Measurements from ENCODE around the gene GPR108. TPM values are rescaled to one million over a fixed set of nuclear protein-coding genes. Genes with fewer than 3 reads are reported as not detected.
A peak's percentile ranks its signal among the peaks of the same experiment; 100 is the strongest.
"Not testable (repeated sequence)": the region's sequence is repeated elsewhere in the genome, so short reads cannot be mapped to it uniquely, and the experiment has no call there.

GPR108 gene
- total RNA-seq, 5 donors from 2014 or later (not counting 1 experiment from before 2014, with no cell fraction given): 51.8 to 83.3 (median 58.4) TPM

DNA sequence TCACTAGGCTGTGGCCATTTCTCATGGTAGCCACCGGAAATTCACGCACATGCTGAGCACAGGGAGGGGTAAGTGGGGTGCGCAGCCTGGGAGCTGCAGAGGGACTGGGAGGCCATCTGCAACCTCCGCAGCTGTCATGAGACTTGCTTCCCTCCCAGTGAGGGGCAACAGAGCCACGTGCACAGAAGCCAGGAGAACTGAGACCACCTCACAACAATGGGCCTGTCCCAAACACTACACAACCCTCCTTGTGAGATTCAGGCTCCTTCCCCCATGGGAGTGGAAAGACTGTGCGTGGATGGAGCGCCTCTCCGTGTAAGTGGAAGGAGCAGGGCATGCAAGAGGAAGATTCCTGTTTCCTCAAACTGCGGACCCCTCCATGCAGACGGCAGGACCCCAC is 25.8 kb downstream of the GPR108 start:
- Histone ChIP-seq H3K27me3 (replicated peaks in 1 of 2; ENCODE audit: control insufficient read depth in 2 of 2, extremely low read depth in 1 of 2, insufficient read depth in 2 of 2, low read length in 1 of 2) (peaks cover 0 to 56% of the 10 kb centered on the region in 2 experiments), H3K36me3 (ENCODE audit: control insufficient read depth in 2 of 2, extremely low read depth in 1 of 2, insufficient read depth in 1 of 2, low read length in 1 of 2) (no peaks in the 10 kb centered on the region), H3K4me1 (ENCODE audit: control insufficient read depth in 1 of 2, extremely low read depth in 1 of 2, insufficient read depth in 2 of 2, low read length in 2 of 2) (peaks cover 0 to 7% of the 10 kb centered on the region in 2 experiments), H3K4me3 (ENCODE audit: control insufficient read depth in 1 of 2, extremely low read depth in 1 of 2, low read length in 1 of 2) (no peak overlapping the region), H3K9me3 (no peaks in the 10 kb centered on the region), H3K27ac (ENCODE audit: low read length) (no peak overlapping the region)
- ChIA-PET POLR2A (no interaction called here), CTCF (no interaction called here)
- WGBS (ENCODE audit: insufficient coverage): 80% methylated on average over 2 of the region's 10 CpGs
- H3K9me3 Mint-ChIP-seq: no peaks in the 10 kb centered on the region
- H3K4me1 Mint-ChIP-seq: peaks cover 10 to 20% (median 12%) of the 10 kb centered on the region in 3 donors
- ATAC-seq (replicated peaks in 1 of 4) (no peak), DNase-seq (no peak)
- no peak overlapping the region for H3K27ac Mint-ChIP-seq
- H3K27me3 Mint-ChIP-seq: peaks cover 33 to 38% of the 10 kb centered on the region in 2 donors
- no peak overlapping the region for H3K4me3 Mint-ChIP-seq
- H3K36me3 Mint-ChIP-seq: no peaks in the 10 kb centered on the region

DNA sequence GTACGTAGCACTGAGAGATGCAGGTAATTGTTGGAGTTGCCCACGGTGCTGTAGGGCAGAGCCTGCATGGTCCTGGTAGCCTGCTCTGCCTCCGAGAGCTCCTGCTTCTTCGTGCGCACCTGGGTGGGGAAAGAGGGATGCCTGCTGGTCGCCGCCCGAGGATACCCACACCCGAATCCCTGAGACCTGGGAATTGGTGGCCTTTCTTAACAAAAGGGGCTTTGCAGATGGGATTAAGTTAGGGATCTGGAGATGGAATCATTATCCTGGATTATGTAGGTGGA is 26.4 kb downstream of the GPR108 start:
- Histone ChIP-seq H3K36me3 (ENCODE audit: control insufficient read depth in 2 of 2, extremely low read depth in 1 of 2, insufficient read depth in 1 of 2, low read length in 1 of 2) (no peaks in the 10 kb centered on the region), H3K4me1 (ENCODE audit: control insufficient read depth in 1 of 2, extremely low read depth in 1 of 2, insufficient read depth in 2 of 2, low read length in 2 of 2) (peaks cover 0 to 7% of the 10 kb centered on the region in 2 experiments), H3K27ac (ENCODE audit: low read length) (no peak overlapping the region), H3K9me3 (no peaks in the 10 kb centered on the region), H3K4me3 (ENCODE audit: control insufficient read depth in 1 of 2, extremely low read depth in 1 of 2, low read length in 1 of 2) (no peak overlapping the region), H3K27me3 (replicated peaks in 1 of 2; ENCODE audit: control insufficient read depth in 2 of 2, extremely low read depth in 1 of 2, insufficient read depth in 2 of 2, low read length in 1 of 2) (peaks cover 0 to 58% of the 10 kb centered on the region in 2 experiments)
- Mint-ChIP-seq H3K4me3 (peak overlapping the region in 1 of 3 donors; percentile 2), H3K4me1 (peaks cover 10 to 16% (median 12%) of the 10 kb centered on the region in 3 donors), H3K27ac (no peak overlapping the region), H3K9me3 (no peaks in the 10 kb centered on the region), H3K27me3 (peaks cover 33 to 38% of the 10 kb centered on the region in 2 donors), H3K36me3 (no peaks in the 10 kb centered on the region)
- 73% methylated on average over 9 of the region's 9 CpGs for WGBS (ENCODE audit: insufficient coverage)
- ATAC-seq (replicated peaks in 1 of 4) (no peak), DNase-seq (no peak)
- ChIA-PET POLR2A (no interaction called here), CTCF (interaction anchor here in 1 of 2 donors (0.6 kb wide), 1 partner anchor 152 kb away, joined by 4 read pairs; no protein-coding TSS in a partner anchor)

DNA sequence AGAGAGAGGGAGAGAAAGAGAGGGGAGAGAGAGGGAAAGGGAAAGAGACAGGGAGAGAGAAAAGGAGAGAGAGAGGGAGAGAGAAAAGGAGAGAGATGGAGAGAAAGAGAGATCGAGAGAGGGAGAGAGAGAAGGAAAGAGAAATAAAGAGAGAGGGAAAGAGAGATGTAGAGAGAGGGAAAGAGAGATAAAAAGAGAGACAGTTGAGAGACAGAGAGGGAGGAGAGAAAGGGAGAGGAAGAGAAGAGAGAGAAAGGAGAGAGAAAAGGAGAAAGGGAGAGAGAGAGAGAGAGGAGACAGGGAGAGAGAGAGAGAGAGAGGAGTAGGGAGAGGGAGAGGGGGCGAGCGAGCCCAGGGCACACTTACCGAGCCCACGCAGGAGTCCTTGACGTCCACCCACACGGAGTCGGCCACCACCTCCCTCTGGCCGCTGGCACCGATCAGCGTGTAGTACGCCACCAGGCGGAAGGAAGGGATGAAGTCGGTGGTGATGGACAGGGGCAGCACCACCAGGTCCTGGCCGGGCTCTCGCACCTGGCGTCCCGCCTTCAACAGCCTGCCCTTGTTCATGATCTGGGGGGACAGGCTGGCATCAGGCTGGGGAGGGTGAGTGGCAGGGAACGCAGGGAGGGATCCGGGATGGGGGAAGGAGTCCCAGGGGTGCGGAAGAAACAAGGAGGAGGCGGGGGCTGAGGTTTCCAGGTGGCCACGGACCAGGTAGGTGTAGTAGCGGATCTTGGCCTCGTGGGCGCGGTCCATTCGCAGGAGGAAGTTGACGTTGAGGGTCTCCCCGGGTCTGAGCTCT is 26.9 kb downstream of the GPR108 start:
- 14% methylated on average over 27 of the region's 30 CpGs for WGBS (ENCODE audit: insufficient coverage)
- Histone ChIP-seq H3K9me3 (no peaks in the 10 kb centered on the region), H3K27ac (ENCODE audit: low read length) (no peak overlapping the region), H3K27me3 (replicated peaks in 1 of 2; ENCODE audit: control insufficient read depth in 2 of 2, extremely low read depth in 1 of 2, insufficient read depth in 2 of 2, low read length in 1 of 2) (peaks cover 0 to 58% of the 10 kb centered on the region in 2 experiments), H3K36me3 (ENCODE audit: control insufficient read depth in 2 of 2, extremely low read depth in 1 of 2, insufficient read depth in 1 of 2, low read length in 1 of 2) (no peaks in the 10 kb centered on the region), H3K4me3 (ENCODE audit: control insufficient read depth in 1 of 2, extremely low read depth in 1 of 2, low read length in 1 of 2) (no peak overlapping the region), H3K4me1 (ENCODE audit: control insufficient read depth in 1 of 2, extremely low read depth in 1 of 2, insufficient read depth in 2 of 2, low read length in 2 of 2) (peaks cover 0 to 7% of the 10 kb centered on the region in 2 experiments)
- POLR2A ChIA-PET: no interaction called here
- H3K27me3 Mint-ChIP-seq: peaks cover 33 to 38% of the 10 kb centered on the region in 2 donors
- H3K4me3 Mint-ChIP-seq: peak overlapping the region in 2 of 3 donors; percentile 2 to 25
- no peaks in the 10 kb centered on the region for H3K9me3 Mint-ChIP-seq
- H3K36me3 Mint-ChIP-seq: no peaks in the 10 kb centered on the region
- no peak overlapping the region for H3K27ac Mint-ChIP-seq
- CTCF ChIA-PET: interaction anchor here in 1 of 2 donors (0.6 kb wide), 1 partner anchor 153 kb away, joined by 4 read pairs; no protein-coding TSS in a partner anchor
- ATAC-seq (replicated peaks in 1 of 4): peak in 1 of 4 experiments; percentile 35
- DNase-seq: peak in 2 of 35 experiments; percentile 6 to 27
- H3K4me1 Mint-ChIP-seq: peaks cover 10 to 16% (median 12%) of the 10 kb centered on the region in 3 donors

DNA sequence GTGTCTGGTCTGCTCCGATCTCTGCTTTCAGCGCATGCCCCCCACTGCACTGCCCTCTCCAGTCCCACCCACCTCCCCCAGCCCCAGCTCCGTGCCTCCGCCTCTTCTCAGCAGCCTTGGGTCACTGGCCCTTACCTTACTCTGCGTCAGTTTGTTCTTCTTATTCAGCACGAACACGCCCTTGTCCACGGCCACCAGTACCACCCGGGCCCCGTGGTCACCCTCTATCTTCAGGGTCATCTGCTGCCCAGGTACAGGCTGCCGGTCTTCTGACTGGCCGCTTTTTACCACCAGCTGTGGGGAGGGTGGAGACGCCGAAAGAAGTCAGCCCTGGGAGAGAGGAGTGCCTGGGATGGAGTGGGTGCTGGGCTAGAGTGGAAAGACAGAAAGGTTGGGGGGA is 27.8 kb downstream of the GPR108 start:
- WGBS (ENCODE audit: insufficient coverage): 43% methylated on average over 8 of the region's 14 CpGs
- Histone ChIP-seq H3K4me1 (ENCODE audit: control insufficient read depth in 1 of 2, extremely low read depth in 1 of 2, insufficient read depth in 2 of 2, low read length in 2 of 2) (peaks cover 0 to 7% of the 10 kb centered on the region in 2 experiments), H3K27me3 (replicated peaks in 1 of 2; ENCODE audit: control insufficient read depth in 2 of 2, extremely low read depth in 1 of 2, insufficient read depth in 2 of 2, low read length in 1 of 2) (peaks cover 0 to 58% of the 10 kb centered on the region in 2 experiments), H3K27ac (ENCODE audit: low read length) (no peak overlapping the region), H3K36me3 (ENCODE audit: control insufficient read depth in 2 of 2, extremely low read depth in 1 of 2, insufficient read depth in 1 of 2, low read length in 1 of 2) (no peaks in the 10 kb centered on the region), H3K4me3 (ENCODE audit: control insufficient read depth in 1 of 2, extremely low read depth in 1 of 2, low read length in 1 of 2) (no peak overlapping the region), H3K9me3 (no peaks in the 10 kb centered on the region)
- no peaks in the 10 kb centered on the region for H3K36me3 Mint-ChIP-seq
- ATAC-seq (replicated peaks in 1 of 4): no peak
- H3K4me1 Mint-ChIP-seq: peaks cover 10 to 16% (median 12%) of the 10 kb centered on the region in 3 donors
- peaks cover 33 to 38% of the 10 kb centered on the region in 2 donors for H3K27me3 Mint-ChIP-seq
- ChIA-PET POLR2A (no interaction called here), CTCF (no interaction called here)
- no peak for DNase-seq
- H3K9me3 Mint-ChIP-seq: no peaks in the 10 kb centered on the region
- H3K4me3 Mint-ChIP-seq: peak overlapping the region in 1 of 3 donors; percentile 2
- H3K27ac Mint-ChIP-seq: no peak overlapping the region

DNA sequence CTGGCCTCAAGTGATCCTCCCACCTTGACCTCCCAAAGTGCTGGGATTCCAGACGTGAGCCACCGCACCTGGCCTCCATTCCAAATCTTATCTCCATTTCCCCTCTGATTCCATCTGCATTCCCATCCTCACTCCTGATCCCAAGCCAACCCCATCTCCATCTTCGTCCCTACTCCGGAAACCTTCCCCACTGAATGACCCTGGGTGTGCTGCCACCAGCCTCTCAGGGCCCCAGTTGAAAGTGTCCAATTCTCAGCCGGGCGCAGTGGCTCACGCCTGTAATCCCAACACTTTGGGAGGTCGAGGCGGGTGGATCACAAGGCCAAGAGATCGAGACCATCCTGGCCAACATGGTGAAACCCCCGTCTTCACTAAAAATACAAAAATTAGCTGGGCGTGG is 28.5 kb downstream of the GPR108 start:
- H3K4me3 Mint-ChIP-seq; POLR2A ChIA-PET; ATAC-seq (replicated peaks in 1 of 4); H3K27ac Mint-ChIP-seq; H3K4me1 ChIP-seq (ENCODE audit: control insufficient read depth in 1 of 2, extremely low read depth in 1 of 2, insufficient read depth in 2 of 2, low read length in 2 of 2); H3K9me3 Mint-ChIP-seq; H3K9me3 ChIP-seq; H3K36me3 Mint-ChIP-seq; DNase-seq; H3K36me3 ChIP-seq (ENCODE audit: control insufficient read depth in 2 of 2, extremely low read depth in 1 of 2, insufficient read depth in 1 of 2, low read length in 1 of 2); H3K4me3 ChIP-seq (ENCODE audit: control insufficient read depth in 1 of 2, extremely low read depth in 1 of 2, low read length in 1 of 2); H3K27ac ChIP-seq (ENCODE audit: low read length): not testable (repeated sequence)
- WGBS (ENCODE audit: insufficient coverage): 95% methylated on average over 7 of the region's 12 CpGs
- Mint-ChIP-seq H3K27me3 (peaks cover 33 to 38% of the 10 kb centered on the region in 2 donors), H3K4me1 (peaks cover 10 to 16% (median 12%) of the 10 kb centered on the region in 3 donors)
- CTCF ChIA-PET: interaction anchor here in 1 of 2 donors (0.7 kb wide), 1 partner anchor 178 kb away, joined by 4 read pairs; no protein-coding TSS in a partner anchor
- peaks cover 0 to 55% of the 10 kb centered on the region in 2 experiments for H3K27me3 ChIP-seq (replicated peaks in 1 of 2; ENCODE audit: control insufficient read depth in 2 of 2, extremely low read depth in 1 of 2, insufficient read depth in 2 of 2, low read length in 1 of 2)

DNA sequence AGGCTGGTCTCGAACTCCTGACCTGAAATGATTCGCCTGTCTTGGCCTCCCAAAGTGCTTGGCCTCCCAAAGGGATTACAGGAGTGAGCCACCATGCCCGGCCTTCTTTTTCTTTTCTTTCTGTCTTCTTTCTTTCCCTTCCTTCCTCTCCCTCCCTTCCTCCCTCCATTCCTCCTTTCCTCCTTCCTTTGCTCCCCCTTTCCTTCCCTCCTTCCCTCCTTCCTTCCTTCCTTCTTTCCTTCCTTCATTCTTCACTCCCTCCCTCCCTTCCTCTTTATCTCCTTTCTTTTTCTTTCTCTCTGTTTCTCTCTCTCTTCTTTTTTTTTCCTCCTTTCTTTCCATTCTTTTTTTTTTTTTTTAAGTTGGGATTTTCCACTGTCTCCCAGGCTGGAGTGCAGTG is 29.0 kb downstream of the GPR108 start:
- no peak overlapping the region for H3K27ac ChIP-seq (ENCODE audit: low read length)
- peaks cover 0 to 7% of the 10 kb centered on the region in 2 experiments for H3K4me1 ChIP-seq (ENCODE audit: control insufficient read depth in 1 of 2, extremely low read depth in 1 of 2, insufficient read depth in 2 of 2, low read length in 2 of 2)
- H3K36me3 ChIP-seq (ENCODE audit: control insufficient read depth in 2 of 2, extremely low read depth in 1 of 2, insufficient read depth in 1 of 2, low read length in 1 of 2): no peaks in the 10 kb centered on the region
- ATAC-seq (replicated peaks in 1 of 4): no peak
- H3K27ac Mint-ChIP-seq: no peak overlapping the region
- peaks cover 0 to 55% of the 10 kb centered on the region in 2 experiments for H3K27me3 ChIP-seq (replicated peaks in 1 of 2; ENCODE audit: control insufficient read depth in 2 of 2, extremely low read depth in 1 of 2, insufficient read depth in 2 of 2, low read length in 1 of 2)
- no peak for DNase-seq
- no peaks in the 10 kb centered on the region for H3K9me3 ChIP-seq
- H3K4me1 Mint-ChIP-seq: peaks cover 10 to 16% (median 12%) of the 10 kb centered on the region in 3 donors
- H3K9me3 Mint-ChIP-seq: no peaks in the 10 kb centered on the region
- H3K27me3 Mint-ChIP-seq: peaks cover 33 to 38% of the 10 kb centered on the region in 2 donors
- H3K4me3 ChIP-seq (ENCODE audit: control insufficient read depth in 1 of 2, extremely low read depth in 1 of 2, low read length in 1 of 2): no peak overlapping the region
- no peak overlapping the region for H3K4me3 Mint-ChIP-seq
- 92% methylated on average over 3 of the region's 3 CpGs for WGBS (ENCODE audit: insufficient coverage)
- no peaks in the 10 kb centered on the region for H3K36me3 Mint-ChIP-seq
- ChIA-PET POLR2A (no interaction called here), CTCF (interaction anchor here in 1 of 2 donors (0.7 kb wide), 1 partner anchor 179 kb away, joined by 4 read pairs; no protein-coding TSS in a partner anchor)
